Measurements from ENCODE around the gene API5. TPM values are rescaled to one million over a fixed set of nuclear protein-coding genes. Genes with fewer than 3 reads are reported as not detected.

Gene API5
- polyA plus RNA-seq, 1 of the 3 experiments (the other 2 are of a cell fraction), result 80.9 TPM

- POLR2A ChIA-PET, result no interaction called here
- Histone ChIP-seq H3K9me2 (no peaks in the 10 kb centered on the region), H3K36me3 (replicated peaks in 1 of 2; ENCODE audit: control insufficient read depth in 1 of 2, insufficient read depth in 2 of 2, low read length in 1 of 2) (peaks cover 82 to 91% of the 10 kb centered on the region in 2 experiments), H3K27me3 (ENCODE audit: insufficient read depth) (no peaks in the 10 kb centered on the region), H2AFZ (ENCODE audit: low read depth) (no peak overlapping the region), H3K9me3 (no peaks in the 10 kb centered on the region), H3K4me2 (no peak overlapping the region), H3F3A (replicated peaks; ENCODE audit: insufficient read depth) (peaks cover 13% of the 10 kb centered on the region), H3K27ac (ENCODE audit: low read depth in 2 of 2, low read length in 1 of 2) (peak overlapping the region in 1 of 2 experiments; percentile 66; a peak in 2 of 4 replicates), H3K9ac (no peak overlapping the region), H4K20me1 (ENCODE audit: insufficient read depth) (peaks cover 7% of the 10 kb centered on the region; the same call in 1 of the 2 replicates), H3K4me1 (ENCODE audit: control insufficient read depth in 1 of 2, insufficient read depth in 2 of 2, low read depth in 1 of 2, low read length in 1 of 2) (no peaks in the 10 kb centered on the region; a peak in 1 of 4 replicates), H3K79me2 (ENCODE audit: insufficient read depth) (peaks cover 5% of the 10 kb centered on the region; the same call in 1 of the 2 replicates), H3K4me3 (ENCODE audit: low read depth in 2 of 2, low read length in 1 of 2) (no peak overlapping the region)
- TF ChIP-seq CHD2 (IDR thresholded peaks at IDR 0.05; ENCODE audit: low read length, partially characterized antibody) (no peak), FOXJ3 (CRISPR knock-in tag; IDR thresholded peaks at IDR 0.05) (no peak), EP300 (IDR thresholded peaks at IDR 0.05; ENCODE audit: borderline replicate concordance in 1 of 2, low read depth in 1 of 2, low read length in 1 of 2) (no peak), RAD21 (IDR thresholded peaks at IDR 0.05; ENCODE audit: low read length) (no peak), NRF1 (IDR thresholded peaks at IDR 0.05; ENCODE audit: low read depth, low read length) (no peak), ZBTB33 (IDR thresholded peaks at IDR 0.05; ENCODE audit: borderline replicate concordance, low read depth) (no peak), USF1 (IDR thresholded peaks at IDR 0.05; ENCODE audit: borderline replicate concordance, low read depth) (no peak), FOSL2 (IDR thresholded peaks at IDR 0.05; ENCODE audit: borderline replicate concordance, low read depth) (no peak), SMC3 (IDR thresholded peaks at IDR 0.05; ENCODE audit: low read depth, low read length) (no peak)
- 95% methylated on average over 2 of the region's 2 CpGs for WGBS (ENCODE audit: low lambda C conversion rate)
- no peak for DNase-seq
- CTCF ChIA-PET, result interaction anchor here (1.1 to 1.6 kb wide), 2 partner anchors 46 to 87 kb away, joined by 3 to 4 read pairs; no protein-coding TSS in a partner anchor
Measured at GRCh38 chr11:43328482-43328881, 16.7 kb downstream of the API5 start.

GRCh38 chr11:43341159-43341558 lies 29.4 kb downstream of the API5 start:
- no peak for TF ChIP-seq ELF1 (IDR thresholded peaks at IDR 0.05)
- TF ChIP-seq FOXM1 (IDR thresholded peaks at IDR 0.05; ENCODE audit: low read depth), result no peak
- TF ChIP-seq MXI1 (IDR thresholded peaks at IDR 0.05; ENCODE audit: low read depth, low read length), result no peak
- no peak for TF ChIP-seq FOSL2 (IDR thresholded peaks at IDR 0.05; ENCODE audit: borderline replicate concordance, low read depth)
- no peak for TF ChIP-seq IRF3 (IDR thresholded peaks at IDR 0.05; ENCODE audit: low read depth, low read length)
- TF ChIP-seq USF2 (IDR thresholded peaks at IDR 0.05; ENCODE audit: borderline replicate concordance, low read depth, low read length), result no peak
- TF ChIP-seq SMC3 (IDR thresholded peaks at IDR 0.05; ENCODE audit: low read depth, low read length), result no peak
- TF ChIP-seq SIN3A (IDR thresholded peaks at IDR 0.05; ENCODE audit: borderline replicate concordance, low read depth, low read length), result no peak
- no peak for TF ChIP-seq RFX5 (IDR thresholded peaks at IDR 0.05; ENCODE audit: low read length)
- no peak for TF ChIP-seq YY1 (IDR thresholded peaks at IDR 0.05; ENCODE audit: low read depth)
- TF ChIP-seq FOXJ3 (CRISPR knock-in tag; IDR thresholded peaks at IDR 0.05), result no peak
- no peak for TF ChIP-seq ZBTB33 (IDR thresholded peaks at IDR 0.05; ENCODE audit: borderline replicate concordance, low read depth)
- TF ChIP-seq TCF12 (IDR thresholded peaks at IDR 0.05), result no peak
- no peak for TF ChIP-seq JUND (IDR thresholded peaks at IDR 0.05)
- no peak for TF ChIP-seq NRF1 (IDR thresholded peaks at IDR 0.05; ENCODE audit: low read depth, low read length)
- TF ChIP-seq PBX3 (IDR thresholded peaks at IDR 0.05), result no peak
- H3F3A ChIP-seq (replicated peaks; ENCODE audit: insufficient read depth), result peaks cover 4% of the 10 kb centered on the region
- no peaks in the 10 kb centered on the region for H3K4me1 ChIP-seq (ENCODE audit: control insufficient read depth in 1 of 2, insufficient read depth in 2 of 2, low read depth in 1 of 2, low read length in 1 of 2)
- no peaks in the 10 kb centered on the region for H3K79me2 ChIP-seq (ENCODE audit: insufficient read depth)
- H3K4me2 ChIP-seq, result no peak overlapping the region
- no peaks in the 10 kb centered on the region for H4K20me1 ChIP-seq (ENCODE audit: insufficient read depth)
- POLR2A ChIA-PET, result no interaction called here
- H3K9me2 ChIP-seq, result no peaks in the 10 kb centered on the region
- CTCF ChIA-PET, result no interaction called here
- no peaks in the 10 kb centered on the region for H3K27me3 ChIP-seq (ENCODE audit: insufficient read depth)
- no peak for DNase-seq
- no peak overlapping the region for H3K9ac ChIP-seq
- no peaks in the 10 kb centered on the region for H3K9me3 ChIP-seq
- H3K27ac ChIP-seq (ENCODE audit: low read depth in 2 of 2, low read length in 1 of 2), result no peak overlapping the region
- H2AFZ ChIP-seq (ENCODE audit: low read depth), result no peak overlapping the region
- peaks cover 35 to 51% of the 10 kb centered on the region in 2 experiments for H3K36me3 ChIP-seq (replicated peaks in 1 of 2; ENCODE audit: control insufficient read depth in 1 of 2, insufficient read depth in 2 of 2, low read length in 1 of 2)
- no peak overlapping the region for H3K4me3 ChIP-seq (ENCODE audit: low read depth in 2 of 2, low read length in 1 of 2)
